GM23338 (cell line): ENCODE data around the gene WDR44. TPM values are rescaled to one million over a fixed set of nuclear protein-coding genes. Genes with fewer than 3 reads are reported as not detected.

Source experiments
- ATAC-seq: fragments of 200-7000 bp; cut with Tn5 transposase; 3 replicates; pipeline ENCODE4 v1.9.1; 2020
- DNase-seq: peaks from one replicate; pipeline ENCODE4 v3.0.0-alpha.2; 2015; ENCODE audit warnings: low spot score
- H2AFZ ChIP-seq: fragments of 200-600 bp; sonication (generic); 2 replicates; pipeline ENCODE4 v1.8.0; 2016; ENCODE audit warnings: antibody characterized with exemption, mild to moderate bottlenecking, moderate library complexity
- H3F3A ChIP-seq: fragments of 200-600 bp; sonication (generic); replicated peaks from 2 replicates; pipeline ENCODE4 v1.8.0; 2017; ENCODE audit warnings: antibody characterized with exemption, mixed run types, low read depth
- H3K27ac ChIP-seq: fragments of 200-600 bp; sonication (generic); 2 replicates; pipeline ENCODE4 v1.6.1; 2016; ENCODE audit warnings: low read depth
- H3K27me3 ChIP-seq: fragments of 200-600 bp; sonication (generic); 2 replicates; pipeline ENCODE4 v1.8.0; 2016; ENCODE audit warnings: mild to moderate bottlenecking, mixed run types, moderate library complexity; ENCODE audit not compliant: insufficient read depth
- H3K36me3 ChIP-seq: fragments of 200-600 bp; sonication (generic); 2 replicates; pipeline ENCODE4 v1.8.0; 2016; ENCODE audit warnings: mild to moderate bottlenecking; ENCODE audit not compliant: insufficient read depth
- H3K4me1 ChIP-seq: fragments of 200-600 bp; sonication (generic); 2 replicates; pipeline ENCODE4 v1.8.0; 2016; ENCODE audit warnings: mild to moderate bottlenecking, moderate library complexity; ENCODE audit not compliant: insufficient read depth
- H3K4me2 ChIP-seq: fragments of 200-600 bp; sonication (generic); 2 replicates; pipeline ENCODE4 v1.7.1; 2017; ENCODE audit warnings: mixed run types
- H3K4me3 ChIP-seq: fragments of 200-600 bp; sonication (generic); 2 replicates; pipeline ENCODE4 v1.6.1; 2016; ENCODE audit warnings: mixed run types
- H3K79me2 ChIP-seq: fragments of 200-600 bp; sonication (generic); replicated peaks from 2 replicates; pipeline ENCODE4 v1.8.0; 2017; ENCODE audit warnings: mild to moderate bottlenecking; ENCODE audit not compliant: insufficient read depth
- H3K9me2 ChIP-seq: fragments of 200-600 bp; sonication (generic); 2 replicates; pipeline ENCODE4 v1.8.0; 2017; ENCODE audit not compliant: insufficient read depth
- H4K20me1 ChIP-seq: fragments of 200-600 bp; sonication (generic); replicated peaks from 2 replicates; pipeline ENCODE4 v1.8.0; 2017; ENCODE audit warnings: mild to moderate bottlenecking; ENCODE audit not compliant: insufficient read depth
- H3K27ac Mint-ChIP-seq: 2 replicates; pipeline ENCODE4 v1.8.0; 2020; ENCODE audit warnings: inconsistent platforms, mild to moderate bottlenecking, moderate library complexity, mixed read lengths
- H3K27me3 Mint-ChIP-seq: 3 replicates; pipeline ENCODE4 v1.8.0; 2022; ENCODE audit warnings: low read depth, mild to moderate bottlenecking, moderate library complexity, mixed read lengths, inconsistent platforms; ENCODE audit not compliant: insufficient read depth, poor library complexity
- H3K36me3 Mint-ChIP-seq: 3 replicates; pipeline ENCODE4 v1.8.0; 2021; ENCODE audit warnings: low read depth, mild to moderate bottlenecking, inconsistent platforms, moderate library complexity, mixed read lengths
- H3K4me1 Mint-ChIP-seq: 3 replicates; pipeline ENCODE4 v1.8.0; 2020; ENCODE audit warnings: mild to moderate bottlenecking, inconsistent platforms, mixed read lengths
- H3K4me3 Mint-ChIP-seq: 3 replicates; pipeline ENCODE4 v1.8.0; 2021; ENCODE audit warnings: moderate library complexity, mild to moderate bottlenecking, inconsistent platforms, mixed read lengths
- H3K9me3 Mint-ChIP-seq: 3 replicates; pipeline ENCODE4 v1.8.0; 2020; ENCODE audit warnings: moderate library complexity, mild to moderate bottlenecking, inconsistent platforms, mixed read lengths
- CREB1 ChIP-seq: fragments of 250-450 bp; sonication (Bioruptor Pico); IDR thresholded peaks from 2 replicates; pipeline ENCODE4 v1.5.0; 2020; ENCODE audit warnings: low read depth, mild to moderate bottlenecking, moderate library complexity
- ZNF114 ChIP-seq: fragments of 250-450 bp; sonication (Bioruptor Pico); IDR thresholded peaks from 2 replicates; pipeline ENCODE4 v1.5.0; 2020; ENCODE audit warnings: mild to moderate bottlenecking, moderate library complexity
- polyA plus RNA-seq: library from polyadenylated mRNA; unstranded; fragments of >200 nt; fragmentation: Nextera tagmentation; extraction: Ambion mirVana; gene quantifications from 2 replicates; pipeline ENCODE4 v1.2.1, GENCODE V29; 2016
- total RNA-seq: library from RNA; depleted of rRNA; stranded (reverse); fragments of >200 nt; shearing (Covaris generic); gene quantifications from 2 replicates; pipeline ENCODE4 v1.2.3, GENCODE V29; 2014
- TF ChIP-seq, protein P1 (sequence below): IDR thresholded peaks from one replicate; pipeline ENCODE4 v1.6.1; 2018; ENCODE audit warnings: antibody characterized with exemption; ENCODE audit not compliant: unreplicated experiment
- TF ChIP-seq, protein P2 (sequence below), 2 experiments: fragments of 200-600 bp in 1 of 2; sonication (generic) in 1 of 2; conservative IDR thresholded peaks; 2 replicates each; pipeline versions ENCODE4 v1.5.1 to v1.6.1; 2016 to 2017; ENCODE audit warnings: antibody characterized with exemption in 2 of 2, low read depth in 2 of 2, mild to moderate bottlenecking in 2 of 2, moderate library complexity in 1 of 2

The WDR44 gene
- total and polyA plus RNA-seq, 2 experiments from 2014 or later = 17.5 to 21.0 TPM

DNA sequence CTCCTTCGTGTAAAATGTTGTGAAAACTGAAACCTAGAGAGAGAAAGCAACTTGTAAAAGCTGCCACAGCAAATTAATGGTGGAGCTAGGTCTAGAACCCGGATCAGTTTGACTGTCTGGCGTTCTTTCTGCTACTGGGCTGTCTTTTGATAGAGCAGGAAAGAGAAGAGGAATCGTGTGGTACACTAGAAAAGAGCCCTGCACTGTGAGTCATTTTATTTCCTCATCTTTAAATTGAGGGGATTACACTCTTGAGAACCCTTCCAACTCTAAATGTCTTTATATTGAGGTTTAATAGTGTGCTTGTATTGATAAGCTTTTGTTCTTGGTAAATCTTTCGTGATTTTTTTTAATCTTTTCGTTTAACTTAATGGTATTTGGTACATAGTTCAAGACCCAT is 4.3 kb downstream of the WDR44 start (continued):
- TF ChIP-seq, protein P1, sequence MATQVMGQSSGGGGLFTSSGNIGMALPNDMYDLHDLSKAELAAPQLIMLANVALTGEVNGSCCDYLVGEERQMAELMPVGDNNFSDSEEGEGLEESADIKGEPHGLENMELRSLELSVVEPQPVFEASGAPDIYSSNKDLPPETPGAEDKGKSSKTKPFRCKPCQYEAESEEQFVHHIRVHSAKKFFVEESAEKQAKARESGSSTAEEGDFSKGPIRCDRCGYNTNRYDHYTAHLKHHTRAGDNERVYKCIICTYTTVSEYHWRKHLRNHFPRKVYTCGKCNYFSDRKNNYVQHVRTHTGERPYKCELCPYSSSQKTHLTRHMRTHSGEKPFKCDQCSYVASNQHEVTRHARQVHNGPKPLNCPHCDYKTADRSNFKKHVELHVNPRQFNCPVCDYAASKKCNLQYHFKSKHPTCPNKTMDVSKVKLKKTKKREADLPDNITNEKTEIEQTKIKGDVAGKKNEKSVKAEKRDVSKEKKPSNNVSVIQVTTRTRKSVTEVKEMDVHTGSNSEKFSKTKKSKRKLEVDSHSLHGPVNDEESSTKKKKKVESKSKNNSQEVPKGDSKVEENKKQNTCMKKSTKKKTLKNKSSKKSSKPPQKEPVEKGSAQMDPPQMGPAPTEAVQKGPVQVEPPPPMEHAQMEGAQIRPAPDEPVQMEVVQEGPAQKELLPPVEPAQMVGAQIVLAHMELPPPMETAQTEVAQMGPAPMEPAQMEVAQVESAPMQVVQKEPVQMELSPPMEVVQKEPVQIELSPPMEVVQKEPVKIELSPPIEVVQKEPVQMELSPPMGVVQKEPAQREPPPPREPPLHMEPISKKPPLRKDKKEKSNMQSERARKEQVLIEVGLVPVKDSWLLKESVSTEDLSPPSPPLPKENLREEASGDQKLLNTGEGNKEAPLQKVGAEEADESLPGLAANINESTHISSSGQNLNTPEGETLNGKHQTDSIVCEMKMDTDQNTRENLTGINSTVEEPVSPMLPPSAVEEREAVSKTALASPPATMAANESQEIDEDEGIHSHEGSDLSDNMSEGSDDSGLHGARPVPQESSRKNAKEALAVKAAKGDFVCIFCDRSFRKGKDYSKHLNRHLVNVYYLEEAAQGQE = no peak
- no peak for TF ChIP-seq ZNF114 (CRISPR knock-in tag)

DNA sequence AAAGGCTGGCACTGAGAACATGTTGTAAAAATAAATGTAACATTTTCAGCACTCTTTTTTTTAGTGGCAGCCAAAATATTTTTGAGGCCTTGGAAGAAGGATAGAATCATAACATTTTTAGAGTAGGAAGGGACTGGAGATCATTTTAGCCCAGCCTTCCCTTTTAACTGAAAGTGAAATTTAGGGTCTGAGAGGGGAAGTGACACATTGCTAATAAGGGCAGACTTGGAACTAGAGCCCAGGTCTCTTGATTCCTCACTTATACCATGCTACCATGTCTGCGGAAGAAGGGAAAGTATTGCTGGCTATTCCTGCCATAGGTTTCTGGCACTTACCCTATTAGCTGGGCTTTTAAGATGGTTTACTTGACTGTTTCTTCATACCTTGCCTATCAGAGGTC is 4.8 kb downstream of the WDR44 start:
- DNase-seq = no peak
- Histone ChIP-seq H3K9me2 (no peaks in the 10 kb centered on the region), H4K20me1 (peaks cover 5% of the 10 kb centered on the region; the same call in 1 of the 2 replicates), H3K4me2 (no peak overlapping the region), H3K27ac (0 out of 2 replicates have a peak overlapping the region, but pooled peaks have one; percentile 56), H3K27me3 (peaks cover 7% of the 10 kb centered on the region), H2AFZ (no peak overlapping the region), H3F3A (no peaks in the 10 kb centered on the region), H3K36me3 (no peaks in the 10 kb centered on the region), H3K4me3 (no peak overlapping the region), H3K4me1 (peaks cover 20% of the 10 kb centered on the region), H3K79me2 (peaks cover 88% of the 10 kb centered on the region)
- Mint-ChIP-seq H3K4me1 (peaks cover 34% of the 10 kb centered on the region), H3K4me3 (no peak overlapping the region), H3K36me3 (no peaks in the 10 kb centered on the region), H3K27ac (no peak overlapping the region), H3K27me3 (peaks cover 4% of the 10 kb centered on the region), H3K9me3 (no peaks in the 10 kb centered on the region)
- ATAC-seq = no peak
- TF ChIP-seq CREB1 (CRISPR knock-in tag) = no peak
- TF ChIP-seq, protein P1 = no peak

DNA sequence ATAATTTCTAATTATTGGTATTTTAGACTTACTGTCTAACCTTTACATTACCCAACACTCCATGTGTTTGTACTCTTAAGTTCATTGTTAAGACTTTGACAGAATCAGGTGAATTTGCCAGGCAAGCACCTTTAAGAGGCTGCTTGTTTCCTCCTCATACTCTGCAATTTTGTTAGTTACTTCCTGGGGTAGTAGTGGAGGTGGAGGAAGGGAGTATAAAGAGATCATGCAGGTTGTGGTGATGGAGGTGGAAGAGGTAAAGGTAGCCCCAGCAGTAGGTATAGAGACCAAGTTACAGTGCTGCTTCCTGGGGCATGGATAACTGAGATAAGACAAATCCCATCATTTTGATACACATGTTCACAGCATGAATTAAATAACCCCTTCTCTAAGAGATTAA is 6.7 kb downstream of the WDR44 start:
- Histone ChIP-seq H3K27ac (no peak overlapping the region), H3K36me3 (no peaks in the 10 kb centered on the region), H3K9me2 (no peaks in the 10 kb centered on the region), H3K4me3 (no peak overlapping the region), H3K79me2 (peaks cover 95% of the 10 kb centered on the region), H4K20me1 (no peaks in the 10 kb centered on the region), H3F3A (no peaks in the 10 kb centered on the region), H3K4me1 (peaks cover 20% of the 10 kb centered on the region), H3K27me3 (peaks cover 2% of the 10 kb centered on the region), H3K4me2 (peak overlapping the region; percentile 20; the same call in 1 of the 2 replicates), H2AFZ (no peak overlapping the region)
- ATAC-seq = no peak
- no peak for DNase-seq
- H3K9me3 Mint-ChIP-seq = no peaks in the 10 kb centered on the region
- H3K27me3 Mint-ChIP-seq = no peaks in the 10 kb centered on the region
- H3K4me1 Mint-ChIP-seq = peaks cover 34% of the 10 kb centered on the region
- H3K36me3 Mint-ChIP-seq = no peaks in the 10 kb centered on the region
- H3K27ac Mint-ChIP-seq = peak overlapping the region; percentile 47; the same call in 1 of the 2 replicates
- H3K4me3 Mint-ChIP-seq = no peak overlapping the region
- TF ChIP-seq, protein P2, sequence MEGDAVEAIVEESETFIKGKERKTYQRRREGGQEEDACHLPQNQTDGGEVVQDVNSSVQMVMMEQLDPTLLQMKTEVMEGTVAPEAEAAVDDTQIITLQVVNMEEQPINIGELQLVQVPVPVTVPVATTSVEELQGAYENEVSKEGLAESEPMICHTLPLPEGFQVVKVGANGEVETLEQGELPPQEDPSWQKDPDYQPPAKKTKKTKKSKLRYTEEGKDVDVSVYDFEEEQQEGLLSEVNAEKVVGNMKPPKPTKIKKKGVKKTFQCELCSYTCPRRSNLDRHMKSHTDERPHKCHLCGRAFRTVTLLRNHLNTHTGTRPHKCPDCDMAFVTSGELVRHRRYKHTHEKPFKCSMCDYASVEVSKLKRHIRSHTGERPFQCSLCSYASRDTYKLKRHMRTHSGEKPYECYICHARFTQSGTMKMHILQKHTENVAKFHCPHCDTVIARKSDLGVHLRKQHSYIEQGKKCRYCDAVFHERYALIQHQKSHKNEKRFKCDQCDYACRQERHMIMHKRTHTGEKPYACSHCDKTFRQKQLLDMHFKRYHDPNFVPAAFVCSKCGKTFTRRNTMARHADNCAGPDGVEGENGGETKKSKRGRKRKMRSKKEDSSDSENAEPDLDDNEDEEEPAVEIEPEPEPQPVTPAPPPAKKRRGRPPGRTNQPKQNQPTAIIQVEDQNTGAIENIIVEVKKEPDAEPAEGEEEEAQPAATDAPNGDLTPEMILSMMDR (conservative IDR thresholded peaks at IDR 0.05; ENCODE audit: low read depth in 2 of 2) = no peak
